ENCODE results near the gene MTUS2.

Gene MTUS2

DNA sequence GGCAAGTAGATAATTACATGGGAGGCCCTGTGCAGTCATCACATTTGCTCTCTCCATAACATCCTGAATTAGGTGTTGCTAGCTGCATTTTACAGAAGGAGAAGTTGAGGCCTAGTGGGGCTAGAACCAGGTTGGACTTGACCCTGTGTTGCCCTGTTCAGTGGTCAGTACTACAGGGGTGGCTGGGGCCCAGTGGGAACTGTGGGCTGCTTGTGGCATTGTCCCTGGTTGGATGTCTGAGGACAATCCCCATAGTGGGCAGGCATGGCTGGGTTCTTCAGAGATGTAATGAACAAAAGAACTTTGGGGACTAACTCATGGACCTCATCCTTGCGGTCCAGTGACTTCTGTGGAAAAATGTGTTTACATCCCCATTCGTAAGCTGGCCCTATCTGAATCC lies 38.9 kb downstream of the MTUS2 start:
- no peak for DNase-seq (ENCODE audit: low read depth)

DNA sequence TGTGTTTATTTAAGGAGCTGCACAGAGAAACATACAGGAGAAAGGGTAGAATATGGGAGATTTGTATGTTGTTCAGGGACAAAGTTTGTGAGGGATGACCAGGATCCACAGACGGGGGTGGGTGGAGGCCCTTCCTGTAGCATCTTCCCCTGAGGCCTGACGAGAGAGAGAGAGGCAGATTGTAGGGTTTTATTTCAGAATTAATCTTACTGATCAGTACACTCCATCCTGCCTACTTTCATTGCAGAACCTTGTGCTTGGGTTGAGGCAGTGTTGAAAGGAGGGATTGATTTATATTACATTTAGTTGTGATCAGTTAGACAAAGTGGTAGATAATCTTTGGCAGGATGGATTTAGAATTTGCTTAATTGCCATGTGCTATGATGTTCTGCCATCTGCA lies 39.6 kb downstream of the MTUS2 start:
- no peak for DNase-seq (ENCODE audit: low read depth)

DNA sequence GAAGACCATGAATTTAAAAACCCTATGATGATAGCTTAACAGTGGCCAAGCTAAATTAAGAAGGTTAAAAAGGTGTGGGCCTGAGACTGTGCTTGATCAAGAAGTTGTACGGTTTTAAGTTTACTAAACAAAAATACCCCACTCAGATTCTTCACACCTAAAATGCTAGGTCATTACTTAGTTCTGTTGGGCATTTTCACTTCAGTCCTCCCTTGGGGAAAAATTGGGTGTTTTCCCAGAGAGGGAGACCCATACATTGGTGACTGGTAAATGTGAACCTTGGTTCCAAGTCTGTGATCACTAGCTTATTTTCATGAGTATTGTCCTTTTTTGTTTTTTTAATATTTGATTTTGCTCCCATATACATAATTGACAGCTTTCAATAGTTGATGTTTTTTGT lies 44.4 kb downstream of the MTUS2 start:
- DNase-seq (ENCODE audit: low read depth): no peak

DNA sequence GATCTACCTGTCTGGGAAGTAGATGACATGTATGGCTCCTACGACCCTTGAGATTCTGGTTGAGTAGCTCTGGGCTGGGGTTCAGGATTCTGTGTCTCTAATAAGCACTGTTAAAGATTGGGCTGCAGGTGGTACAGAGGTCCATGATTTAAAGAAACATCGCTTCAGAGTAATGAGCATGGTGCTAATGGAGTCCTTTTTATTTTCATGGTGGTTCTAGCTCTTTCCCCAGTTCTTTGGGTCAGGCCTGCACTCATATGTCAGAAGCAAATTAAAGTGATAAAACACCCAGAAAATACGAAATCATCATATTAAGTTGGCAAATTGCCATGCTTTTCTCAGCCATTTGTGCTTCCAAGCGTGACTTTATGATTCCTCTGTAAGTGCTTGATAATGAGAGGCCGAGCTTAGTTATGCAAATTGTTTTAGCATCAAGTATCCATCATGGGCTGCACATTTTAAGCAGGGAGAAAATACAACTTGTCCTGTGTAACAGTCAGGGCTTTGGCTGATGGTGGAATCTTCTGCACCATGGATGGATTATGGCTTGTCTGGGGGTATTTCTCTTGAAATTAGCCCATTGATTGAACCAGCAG lies 45.1 kb downstream of the MTUS2 start:
- no peak for DNase-seq (ENCODE audit: low read depth)

DNA sequence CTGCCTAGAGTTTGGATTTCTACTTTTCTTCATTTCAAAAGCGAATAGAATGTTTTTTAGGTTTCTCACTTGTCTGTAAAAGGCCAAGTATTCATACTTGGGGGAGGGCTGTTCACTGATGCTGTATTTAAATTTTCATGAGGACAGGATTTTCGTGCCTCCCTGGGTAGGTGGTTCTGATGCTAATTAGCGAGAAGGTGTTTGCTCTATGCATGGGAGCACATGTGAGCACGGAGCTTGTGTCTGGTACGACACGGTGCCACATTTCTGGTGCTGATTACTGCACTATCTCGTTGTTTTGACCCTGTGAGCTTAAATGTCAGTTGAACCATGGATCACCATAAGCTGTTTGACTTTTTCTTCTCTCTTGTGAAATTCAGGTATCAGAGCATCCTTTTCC lies 45.8 kb downstream of the MTUS2 start:
- DNase-seq (ENCODE audit: low read depth): no peak

DNA sequence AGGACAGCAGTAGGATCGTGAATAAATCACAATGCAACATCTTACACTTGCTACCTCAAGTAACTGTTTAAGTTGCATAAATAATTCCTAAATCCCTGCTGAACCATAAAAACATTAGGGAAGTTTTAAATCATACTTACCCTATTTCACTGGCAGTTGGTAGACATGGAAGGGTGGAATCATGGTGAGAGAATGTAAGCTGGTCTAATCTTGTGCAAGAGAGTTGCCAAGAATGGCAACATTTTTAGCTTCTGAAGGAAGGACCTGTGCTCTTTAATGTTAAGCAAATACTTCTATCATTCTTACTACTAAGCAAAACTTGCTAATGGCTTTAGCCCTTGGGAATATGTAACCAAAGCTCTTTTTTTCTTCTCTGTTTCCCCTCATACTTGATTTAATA lies 46.8 kb downstream of the MTUS2 start:
- no peak for DNase-seq (ENCODE audit: low read depth)

DNA sequence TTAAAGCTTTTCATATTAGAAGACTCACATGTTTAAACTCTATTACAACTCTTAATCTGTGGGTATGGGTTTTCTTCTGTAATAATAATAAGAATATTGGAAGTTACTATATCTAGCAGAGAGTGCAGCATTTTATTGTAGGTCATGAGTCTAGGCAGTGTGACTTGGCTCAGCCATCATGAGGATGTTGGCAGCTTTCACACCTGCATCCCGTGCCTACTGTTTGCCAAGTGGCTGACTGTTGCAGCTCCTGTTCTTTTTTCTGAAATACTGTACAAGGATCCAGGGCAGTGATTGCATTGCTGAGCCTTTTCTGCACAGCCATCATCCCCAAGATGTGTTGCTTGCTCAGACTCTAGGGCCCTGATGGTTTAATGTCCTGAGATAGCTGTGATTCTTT lies 47.4 kb downstream of the MTUS2 start:
- DNase-seq (ENCODE audit: low read depth): no peak

DNA sequence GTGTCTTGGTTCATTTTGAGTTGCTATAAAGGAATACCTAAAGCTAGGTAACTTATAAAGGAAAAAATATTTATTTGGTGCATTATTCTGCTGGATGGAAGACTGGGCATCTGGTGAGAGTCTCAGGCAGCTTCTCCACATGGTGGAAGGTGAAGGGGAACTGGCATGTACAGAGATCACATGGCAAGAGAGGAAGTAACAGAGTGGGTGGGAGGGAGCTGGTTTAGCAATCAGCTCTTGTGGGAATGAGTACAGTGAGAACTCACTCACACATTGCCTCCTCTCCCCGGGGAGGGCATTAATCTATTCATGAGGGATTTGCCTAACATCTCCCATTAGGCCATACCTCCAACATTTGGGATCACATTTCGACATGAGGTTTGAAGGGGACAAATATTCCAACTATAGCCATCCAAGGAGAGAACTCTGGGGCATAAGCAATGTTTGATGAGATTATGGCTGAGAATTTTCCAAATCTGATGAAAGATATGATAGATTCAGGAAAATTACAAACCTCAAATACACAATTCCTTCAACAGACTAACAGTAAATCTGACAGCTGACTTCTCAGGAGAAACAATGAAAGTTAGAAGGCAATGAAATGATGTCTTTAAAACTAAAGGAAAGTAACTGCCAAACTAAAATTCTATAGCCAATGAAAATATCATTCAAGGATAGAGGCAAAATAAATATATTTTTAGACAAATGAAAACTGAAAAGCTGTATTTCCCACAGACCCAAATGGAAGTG lies 52.5 kb downstream of the MTUS2 start:
- DNase-seq (ENCODE audit: low read depth): no peak

DNA sequence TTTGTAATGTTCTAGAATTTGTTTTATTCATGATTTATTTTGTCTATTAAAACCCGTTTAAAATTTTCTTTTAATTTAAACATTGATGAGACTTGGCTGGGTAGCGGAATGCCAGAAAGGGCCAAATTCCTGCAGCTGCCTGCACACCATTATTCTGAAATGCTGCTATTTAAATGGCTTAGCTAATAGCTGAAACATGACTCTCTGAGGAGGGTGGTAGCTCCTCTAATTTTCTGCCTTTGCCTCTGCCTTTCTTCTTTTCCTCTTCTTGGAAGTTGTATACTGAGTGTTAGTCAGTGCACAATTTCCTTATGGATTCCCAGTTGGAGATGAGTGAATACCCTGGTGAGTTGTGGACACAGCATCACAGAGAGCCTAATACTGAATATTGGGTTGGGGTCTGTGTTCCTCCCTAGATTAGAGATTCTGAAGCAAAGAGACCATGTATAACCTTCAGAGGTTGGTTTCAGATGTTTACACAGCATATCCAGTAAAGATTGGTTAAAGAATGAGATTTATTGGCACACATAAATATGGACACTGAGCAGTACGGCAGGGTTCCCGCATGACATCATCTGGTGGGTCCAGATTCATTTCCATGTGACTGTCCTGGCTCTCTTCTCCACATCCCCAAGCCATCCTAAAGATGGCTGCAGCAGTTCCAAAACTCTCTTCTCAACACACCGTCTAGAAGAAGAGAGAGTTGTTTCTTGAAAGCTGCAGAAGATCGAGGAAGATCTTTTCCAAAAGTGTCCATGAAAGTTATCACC lies 55.9 kb downstream of the MTUS2 start:
- no peak for DNase-seq (ENCODE audit: low read depth)

DNA sequence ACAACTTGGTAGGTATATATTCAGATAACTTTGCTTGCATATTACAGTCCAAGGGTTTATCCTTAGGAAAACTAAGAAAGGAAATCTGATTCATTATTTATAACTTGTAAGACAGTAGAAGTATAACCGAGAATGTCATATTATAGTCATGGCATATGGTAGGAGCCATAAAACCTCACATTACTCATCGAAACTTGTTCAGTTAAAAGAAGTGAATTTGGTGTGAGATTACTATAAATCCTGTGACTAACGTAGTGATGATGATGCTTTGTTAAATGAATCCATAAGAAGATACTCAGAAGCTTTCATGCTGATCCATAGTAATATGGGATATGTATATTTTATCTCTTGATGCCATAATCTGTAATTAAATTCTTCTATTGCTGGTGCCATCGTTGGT lies 57.3 kb downstream of the MTUS2 start:
- no peak for DNase-seq (ENCODE audit: low read depth)

DNA sequence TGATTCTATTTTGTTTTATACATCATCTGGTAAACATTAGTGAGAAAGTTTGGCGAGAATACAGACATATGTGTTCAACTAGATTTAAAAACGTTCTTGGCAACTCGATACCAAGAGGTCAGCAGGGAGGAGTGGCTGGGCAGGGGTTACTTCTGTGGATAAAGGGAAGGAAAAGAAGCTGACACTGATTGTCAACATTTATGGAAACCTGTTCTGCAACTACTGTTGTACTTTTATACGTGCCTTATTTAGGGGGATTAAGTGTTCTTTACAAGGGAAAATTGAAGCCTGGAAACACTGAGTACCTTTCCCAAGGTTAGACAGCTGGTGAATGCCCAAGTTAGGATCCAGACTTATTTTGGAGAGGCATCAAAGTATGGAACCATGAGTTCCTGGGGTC lies 65.0 kb downstream of the MTUS2 start:
- DNase-seq (ENCODE audit: low read depth): no peak

DNA sequence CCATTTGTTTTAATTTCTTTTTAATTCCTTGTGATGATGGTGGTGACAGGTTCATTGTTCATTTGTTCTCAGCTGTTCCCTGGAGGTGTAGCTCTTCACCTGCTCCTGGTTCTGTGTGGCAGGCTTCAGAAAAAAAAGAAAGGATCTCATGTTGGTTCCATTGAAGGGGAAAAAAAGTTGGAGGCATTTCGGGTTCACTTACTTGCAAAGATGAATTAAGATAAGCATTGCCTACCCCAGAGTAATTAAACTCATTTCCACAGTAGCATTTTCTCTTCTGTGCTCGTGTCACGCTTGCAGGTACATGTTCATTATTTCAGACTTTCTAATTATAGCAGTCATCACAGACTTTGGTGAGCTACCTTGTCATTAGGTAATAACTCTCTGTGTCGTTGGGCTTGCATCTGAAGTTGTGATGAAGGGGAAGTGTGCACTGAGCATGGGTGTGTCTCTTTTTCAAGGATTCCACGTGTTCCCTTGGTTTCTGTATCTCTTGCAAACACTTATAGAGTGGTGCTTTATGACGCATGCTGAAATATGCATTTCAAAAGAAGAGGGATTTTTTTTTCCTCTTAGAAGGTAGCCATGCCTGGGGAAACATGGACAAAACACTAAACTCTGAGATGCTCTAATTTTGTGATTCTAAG lies 69.1 kb downstream of the MTUS2 start:
- no peak for DNase-seq (ENCODE audit: low read depth)

DNA sequence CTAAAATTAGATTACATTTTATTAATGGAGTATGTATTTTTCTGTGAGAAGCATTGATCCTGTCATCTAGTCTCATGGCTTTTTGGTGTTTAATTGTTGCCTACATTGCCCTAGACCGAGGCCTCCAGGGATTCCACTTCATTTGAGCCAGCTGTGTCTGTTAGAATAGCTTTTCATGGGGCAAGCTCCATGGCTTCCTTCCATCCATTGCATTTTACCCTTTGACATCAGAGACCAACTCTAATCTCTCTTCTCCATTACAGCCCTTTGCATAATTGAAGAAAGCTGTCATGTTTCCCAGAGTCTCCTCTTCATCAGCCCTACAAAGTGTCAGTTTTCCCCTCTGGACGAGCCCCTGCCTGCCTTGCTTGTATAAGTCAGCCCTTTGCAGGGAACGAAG lies 70.6 kb downstream of the MTUS2 start:
- DNase-seq (ENCODE audit: low read depth): no peak

DNA sequence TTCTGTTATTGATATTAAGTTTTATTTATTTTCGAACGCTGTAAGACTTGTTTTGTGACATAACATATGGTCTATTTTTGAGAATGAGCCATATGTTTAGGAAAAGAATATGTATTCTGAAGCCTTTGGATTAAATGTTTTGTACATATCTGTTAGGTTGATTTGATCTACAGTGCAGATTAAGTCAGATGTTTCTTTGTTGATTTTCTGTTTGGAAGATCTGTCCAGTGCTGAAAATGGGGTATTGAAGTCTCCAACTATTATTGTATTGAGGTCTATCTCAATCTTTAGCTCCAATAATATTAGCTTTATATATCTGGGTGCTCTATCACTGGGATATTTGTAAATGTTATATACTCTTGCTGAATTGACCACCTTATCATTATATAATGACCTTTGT lies 97.9 kb downstream of the MTUS2 start:
- no peak for DNase-seq (ENCODE audit: low read depth)

DNA sequence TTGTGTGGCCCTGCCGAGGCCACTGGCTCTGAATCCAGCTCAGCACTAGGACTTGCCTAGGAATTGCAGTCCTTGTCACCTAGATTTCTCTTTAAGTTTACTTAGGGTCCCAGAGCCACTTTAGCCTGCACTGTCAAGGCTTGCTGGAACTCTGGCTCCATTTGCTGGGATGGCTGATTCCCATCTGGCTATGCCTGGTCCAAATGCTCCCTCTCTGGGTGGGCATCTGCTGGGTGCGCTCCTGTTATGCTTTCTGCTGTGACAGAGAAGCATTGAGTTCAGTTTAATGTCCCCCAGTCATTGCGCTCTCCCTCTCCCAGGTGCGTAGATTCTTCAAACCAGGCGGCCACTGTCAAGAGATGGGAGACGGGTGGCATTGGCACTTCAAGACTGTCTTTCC lies 102.2 kb downstream of the MTUS2 start:
- DNase-seq (ENCODE audit: low read depth): no peak

DNA sequence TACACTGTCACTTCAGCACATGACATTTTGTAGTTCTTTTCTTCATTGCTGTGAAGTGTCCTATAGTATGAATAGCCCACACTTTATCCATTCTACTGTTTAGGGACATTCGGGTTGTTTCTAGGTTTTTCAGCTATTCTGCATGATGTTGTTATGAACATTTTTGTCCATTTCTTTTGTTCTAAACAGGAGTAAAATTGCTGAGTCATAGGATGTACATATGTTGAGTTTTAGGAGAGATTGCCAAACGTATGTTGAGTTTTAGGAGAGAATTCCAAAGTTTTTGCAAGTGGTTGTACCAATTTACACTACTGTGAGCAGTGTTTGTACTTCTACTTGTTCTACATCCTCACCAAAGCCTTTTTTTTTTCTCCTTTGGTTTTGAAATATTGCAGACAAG lies 115.0 kb downstream of the MTUS2 start:
- no peak for DNase-seq (ENCODE audit: low read depth)

DNA sequence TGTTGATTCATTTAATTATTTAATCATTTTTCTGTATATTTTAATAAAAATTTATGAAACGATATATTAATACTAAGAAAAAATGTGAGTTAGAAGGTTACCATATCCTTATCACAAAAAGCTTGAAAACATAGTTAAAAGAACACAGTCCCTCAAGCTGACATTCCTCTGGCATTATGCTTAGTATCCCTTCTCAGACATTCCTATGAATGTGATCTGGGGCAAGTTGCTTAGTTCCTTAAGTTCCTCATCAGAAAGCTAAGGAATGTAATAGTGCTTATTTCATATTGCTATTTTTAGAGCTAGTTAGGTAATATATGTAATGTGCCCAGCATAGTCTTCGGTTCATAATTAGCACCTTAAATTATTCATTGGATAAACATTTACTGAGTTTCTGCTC lies 122.8 kb downstream of the MTUS2 start:
- no peak for DNase-seq (ENCODE audit: low read depth)

DNA sequence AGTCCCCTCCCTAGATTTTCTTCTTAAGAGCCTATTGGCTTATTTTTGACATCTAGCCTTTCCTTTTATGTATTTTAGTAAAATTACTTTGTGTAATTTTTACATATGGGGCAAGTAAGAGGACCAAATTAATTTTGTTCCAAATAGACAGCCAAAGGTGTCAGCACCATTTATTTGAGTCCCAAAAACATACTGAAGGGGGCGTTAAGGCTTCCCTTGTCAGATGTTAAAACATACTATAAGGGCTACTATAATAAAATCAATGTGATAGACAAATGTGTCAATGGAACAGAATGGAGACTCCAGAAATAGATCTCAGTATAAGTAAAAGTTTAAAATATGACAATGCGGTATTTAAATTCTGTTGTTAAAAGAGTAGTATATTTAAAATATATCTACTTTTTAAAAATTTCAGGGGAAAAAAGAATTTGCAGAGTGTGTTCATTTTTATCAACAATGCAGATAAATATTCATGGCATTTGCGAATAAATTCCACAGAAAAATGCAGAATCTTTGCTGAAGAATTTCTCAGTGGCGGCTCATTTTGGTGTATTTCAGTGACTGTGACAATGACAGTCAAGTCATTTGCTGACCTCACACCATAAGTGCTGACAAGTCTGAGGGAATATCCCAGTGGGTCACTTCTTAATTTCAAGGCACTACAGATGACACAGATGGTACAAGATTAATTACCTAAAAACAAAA lies 133.7 kb downstream of the MTUS2 start:
- DNase-seq (ENCODE audit: low read depth): no peak

DNA sequence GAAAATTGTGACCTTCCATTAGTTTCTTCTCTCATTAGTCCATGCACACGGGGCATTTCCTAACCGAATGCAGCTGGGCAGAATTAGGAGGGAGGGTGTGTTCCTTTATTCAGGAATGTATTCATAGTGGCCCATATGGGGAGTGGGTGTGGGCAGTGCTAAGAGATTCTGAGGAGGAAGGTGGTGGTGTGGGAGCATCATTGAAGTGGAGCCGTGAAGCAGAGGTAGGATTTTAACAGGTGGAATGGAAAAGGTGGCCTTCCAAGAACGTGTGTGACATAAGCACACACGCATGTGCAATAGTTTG lies 134.2 kb downstream of the MTUS2 start:
- DNase-seq (ENCODE audit: low read depth): no peak

DNA sequence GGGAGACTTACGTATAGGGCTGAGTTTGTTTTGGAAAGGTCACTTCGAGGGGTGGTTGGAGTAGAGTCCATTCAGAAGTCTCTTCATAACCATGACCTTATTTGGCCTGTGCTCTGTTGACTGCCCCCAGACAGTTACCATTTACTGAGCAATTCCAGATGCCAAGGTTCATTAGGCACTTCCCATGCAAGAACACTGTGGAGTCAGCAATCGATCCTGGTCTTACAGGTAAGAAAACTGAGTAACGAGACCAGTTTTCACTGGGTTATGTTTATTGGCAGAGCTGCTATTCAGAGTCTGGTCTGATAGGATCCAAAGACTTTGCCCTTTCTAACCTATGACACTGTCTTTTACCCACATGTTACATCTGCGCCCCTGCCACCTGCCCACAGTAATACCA lies 134.7 kb downstream of the MTUS2 start:
- DNase-seq (ENCODE audit: low read depth): no peak

DNA sequence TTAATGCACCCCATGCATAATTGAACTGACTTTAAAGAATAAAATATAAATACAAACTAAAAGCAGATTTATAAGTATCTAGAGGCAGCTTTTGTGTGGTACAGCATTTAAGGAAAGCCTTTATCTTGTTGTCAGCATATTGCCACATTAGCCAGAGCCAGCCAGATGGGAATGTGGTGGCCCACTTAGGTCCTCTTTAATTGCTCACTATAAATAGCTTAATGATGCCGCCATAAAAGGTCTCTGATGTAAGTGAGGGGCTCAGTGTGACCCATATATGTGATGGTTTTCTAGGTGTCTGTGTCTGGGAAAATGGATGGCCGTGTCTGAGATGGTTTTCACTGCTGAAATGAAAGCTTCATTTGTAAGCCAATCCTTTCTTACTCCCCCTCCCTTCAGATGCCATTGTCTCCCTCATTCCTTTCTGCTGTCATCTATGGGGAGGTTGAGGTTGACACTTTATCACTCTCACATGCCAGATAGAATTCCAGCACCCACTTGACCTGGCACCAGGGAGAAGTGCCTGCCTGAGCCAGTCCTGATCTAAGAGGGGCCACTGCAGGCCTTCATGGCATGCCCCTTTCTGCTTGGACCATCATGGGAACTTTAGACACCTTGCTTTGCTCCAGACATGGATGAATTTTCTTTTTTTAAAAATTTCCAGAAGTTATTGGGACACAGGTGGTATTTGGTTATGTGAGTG lies 135.3 kb downstream of the MTUS2 start:
- no peak for DNase-seq (ENCODE audit: low read depth)

DNA sequence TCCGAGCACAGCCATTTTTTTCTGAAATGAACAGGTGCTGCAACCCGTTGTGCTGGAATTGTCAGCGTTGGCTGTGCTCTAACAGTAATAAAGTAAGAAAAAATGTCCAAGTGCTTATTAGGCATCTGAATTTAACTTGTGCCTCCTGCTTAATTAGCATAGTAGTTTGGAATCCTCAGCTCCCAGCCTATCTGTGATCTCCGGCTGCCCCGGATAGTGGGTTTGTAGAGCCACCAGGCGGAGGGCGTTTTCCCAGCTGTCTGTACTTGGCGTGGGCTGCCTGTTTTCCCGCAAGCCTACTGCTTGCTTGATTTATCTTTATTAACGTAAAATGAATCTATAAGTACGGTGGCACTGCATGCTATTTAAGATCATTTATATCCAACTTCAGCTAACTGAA lies 137.9 kb downstream of the MTUS2 start:
- no peak for DNase-seq (ENCODE audit: low read depth)

Data from fibroblast of gingiva (primary cell).